RWPE2 (cell line): Measurements from ENCODE around the gene BIN1.

Experiments
- ATAC-seq: fragments of 200-7000 bp; cut with Tn5 transposase; 3 replicates; pipeline ENCODE4 v1.9.1; 2021; ENCODE audit warnings: low read depth
- DNase-seq: peaks from one replicate; pipeline ENCODE4 v3.0.0-alpha.2; 2020; ENCODE audit warnings: low spot score
- H3K27ac ChIP-seq: fragments of 450-650 bp; 2 replicates; pipeline ENCODE4 v1.5.1; 2017; ENCODE audit warnings: mild to moderate bottlenecking; ENCODE audit not compliant: poor library complexity, severe bottlenecking
- H3K27me3 ChIP-seq: fragments of 250-450 bp; sonication (Bioruptor Pico); 2 replicates; pipeline ENCODE4 v1.5.1; 2021; ENCODE audit warnings: mild to moderate bottlenecking, moderate library complexity; ENCODE audit not compliant: insufficient read depth, poor library complexity, severe bottlenecking
- H3K36me3 ChIP-seq: fragments of 250-450 bp; sonication (Bioruptor Pico); 2 replicates; pipeline ENCODE4 v1.5.1; 2020; ENCODE audit warnings: low read depth, mild to moderate bottlenecking, moderate library complexity
- H3K4me1 ChIP-seq: fragments of 250-450 bp; sonication (Bioruptor Pico); 2 replicates; pipeline ENCODE4 v1.5.1; 2021; ENCODE audit warnings: mild to moderate bottlenecking, moderate library complexity; ENCODE audit not compliant: insufficient read depth, poor library complexity, severe bottlenecking
- H3K4me3 ChIP-seq: fragments of 250-450 bp; sonication (Bioruptor Pico); 2 replicates; pipeline ENCODE4 v1.5.1; 2021; ENCODE audit warnings: mild to moderate bottlenecking, moderate library complexity; ENCODE audit not compliant: severe bottlenecking
- H3K9me3 ChIP-seq: fragments of 250-450 bp; sonication (Bioruptor Pico); 2 replicates; pipeline ENCODE4 v1.5.1; 2021; ENCODE audit warnings: mild to moderate bottlenecking, moderate library complexity; ENCODE audit not compliant: severe bottlenecking
- CTCF ChIP-seq: fragments of 450-650 bp; IDR thresholded peaks from one replicate; pipeline ENCODE4 v1.5.1; 2017; ENCODE audit warnings: mild to moderate bottlenecking, moderate library complexity; ENCODE audit not compliant: poor library complexity, severe bottlenecking

BIN1 gene

DNA sequence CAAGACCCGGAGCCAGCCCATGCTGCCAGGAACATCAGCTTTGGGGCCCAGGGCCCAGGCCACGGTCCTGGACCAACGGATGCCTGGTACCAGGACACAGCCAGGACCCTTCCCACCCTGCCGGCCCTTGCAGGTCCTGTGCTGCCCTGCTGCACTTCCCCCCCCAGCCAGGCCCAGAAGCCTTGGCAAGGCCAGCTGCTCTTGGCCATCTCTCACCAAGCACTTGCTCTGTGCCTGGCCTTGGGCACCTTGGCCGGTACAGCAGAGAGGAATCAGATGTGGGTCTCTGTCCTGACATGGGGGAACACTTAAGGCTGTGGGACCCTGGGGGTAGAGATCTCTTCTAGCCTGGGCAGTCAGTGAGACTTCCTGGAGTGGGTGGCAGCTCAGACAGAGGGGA, 28.9 kb downstream of the BIN1 start:
- Histone ChIP-seq H3K36me3 (no peaks in the 10 kb centered on the region), H3K27me3 (no peaks in the 10 kb centered on the region), H3K4me1 (no peaks in the 10 kb centered on the region)

GRCh38 chr2:127076924-127077323, 30.0 kb downstream of the BIN1 start:
- H3K27ac ChIP-seq, result no peak overlapping the region
- no peaks in the 10 kb centered on the region for H3K27me3 ChIP-seq
- no peaks in the 10 kb centered on the region for H3K9me3 ChIP-seq
- H3K4me3 ChIP-seq, result no peak overlapping the region
- no peaks in the 10 kb centered on the region for H3K4me1 ChIP-seq
- DNase-seq, result no peak
- TF ChIP-seq CTCF, result no peak
- H3K36me3 ChIP-seq, result no peaks in the 10 kb centered on the region
- no peak for ATAC-seq

More for the DNA sequence above, 28.9 kb downstream of the BIN1 start:
- Histone ChIP-seq H3K27ac (no peak overlapping the region), H3K4me3 (no peak overlapping the region), H3K9me3 (no peaks in the 10 kb centered on the region)
- no peak for TF ChIP-seq CTCF
- DNase-seq (no peak), ATAC-seq (no peak)

DNA sequence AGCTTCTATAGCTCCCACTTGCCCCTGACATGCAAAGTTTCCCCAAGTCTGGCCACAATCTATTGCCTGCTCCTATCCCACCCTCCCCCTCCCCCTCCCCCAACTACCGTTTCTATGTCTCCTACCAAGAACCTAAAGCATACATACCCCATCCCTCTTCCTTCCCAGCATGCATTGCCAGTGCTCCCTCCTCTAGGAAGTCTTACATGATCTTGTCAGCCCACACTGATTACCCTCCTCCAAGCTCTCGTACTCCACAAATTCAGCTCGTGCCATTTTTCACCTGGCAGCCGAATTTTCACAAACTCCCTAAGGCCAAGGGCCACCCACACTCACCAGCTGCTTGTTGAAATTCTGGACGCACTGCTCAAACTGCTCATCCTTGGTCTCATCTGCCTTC, 30.7 kb downstream of the BIN1 start:
- Histone ChIP-seq H3K27me3 (no peaks in the 10 kb centered on the region), H3K9me3 (no peaks in the 10 kb centered on the region), H3K4me1 (no peaks in the 10 kb centered on the region), H3K36me3 (no peaks in the 10 kb centered on the region), H3K27ac (no peak overlapping the region), H3K4me3 (no peak overlapping the region)
- DNase-seq (no peak), ATAC-seq (no peak)
- TF ChIP-seq CTCF, result no peak

- H3K27me3 ChIP-seq, result no peaks in the 10 kb centered on the region
- no peaks in the 10 kb centered on the region for H3K36me3 ChIP-seq
- H3K9me3 ChIP-seq, result no peaks in the 10 kb centered on the region
- no peak overlapping the region for H3K27ac ChIP-seq
- TF ChIP-seq CTCF, result no peak
- no peaks in the 10 kb centered on the region for H3K4me1 ChIP-seq
- ATAC-seq (no peak), DNase-seq (no peak)
- no peak overlapping the region for H3K4me3 ChIP-seq
Observed at GRCh38 chr2:127075821-127076220, 31.1 kb downstream of the BIN1 start.

DNA sequence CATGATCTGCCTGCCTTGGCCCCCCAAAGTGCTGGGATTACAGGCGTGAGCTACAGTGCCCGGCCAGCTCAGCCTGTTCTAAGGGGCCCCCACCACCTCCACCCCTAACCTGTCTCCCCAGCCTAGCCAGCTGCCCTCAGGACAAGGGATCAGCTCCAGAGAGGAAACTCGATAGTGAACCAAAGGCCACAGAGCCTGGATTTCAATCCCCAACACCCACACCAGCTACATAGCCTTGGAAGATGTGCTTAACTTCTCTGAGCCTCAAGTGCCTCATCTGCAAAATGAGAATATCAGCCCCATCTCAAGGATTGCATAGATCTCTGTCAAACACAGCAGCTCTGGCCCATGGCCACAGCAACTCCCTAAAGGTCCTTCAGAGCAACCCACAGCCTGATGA, 32.0 kb downstream of the BIN1 start:
- no peak for TF ChIP-seq CTCF
- H3K27ac ChIP-seq, result no peak overlapping the region
- H3K4me1 ChIP-seq, result no peaks in the 10 kb centered on the region
- no peaks in the 10 kb centered on the region; the same call in 1 of the 2 replicates for H3K36me3 ChIP-seq
- no peak for ATAC-seq
- no peak for DNase-seq
- no peak overlapping the region for H3K4me3 ChIP-seq
- no peaks in the 10 kb centered on the region for H3K27me3 ChIP-seq
- H3K9me3 ChIP-seq, result no peaks in the 10 kb centered on the region
